ENCODE measurements around the gene ENTPD6.

Gene ENTPD6

DNA sequence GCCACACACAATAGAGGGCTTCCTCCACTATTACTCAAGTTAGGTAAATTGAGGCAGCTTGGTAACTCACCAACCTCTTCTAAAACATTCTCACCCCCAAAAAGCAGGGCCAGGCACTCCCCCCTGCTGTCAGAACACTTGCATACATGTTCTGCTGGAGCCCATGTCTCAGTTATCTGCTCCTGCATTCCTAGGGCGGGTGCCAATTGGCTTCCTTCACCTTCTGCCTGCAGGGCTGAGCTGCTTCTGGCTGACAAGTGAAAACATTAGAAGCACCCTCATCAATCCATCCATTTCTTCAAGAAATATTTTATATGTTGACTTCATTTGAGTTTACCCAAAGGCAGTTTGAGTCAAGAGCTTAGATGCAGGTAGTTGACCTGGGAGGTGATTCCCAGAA is 4.5 kb upstream of the ENTPD6 start:
- DNase-seq: no peak

DNA sequence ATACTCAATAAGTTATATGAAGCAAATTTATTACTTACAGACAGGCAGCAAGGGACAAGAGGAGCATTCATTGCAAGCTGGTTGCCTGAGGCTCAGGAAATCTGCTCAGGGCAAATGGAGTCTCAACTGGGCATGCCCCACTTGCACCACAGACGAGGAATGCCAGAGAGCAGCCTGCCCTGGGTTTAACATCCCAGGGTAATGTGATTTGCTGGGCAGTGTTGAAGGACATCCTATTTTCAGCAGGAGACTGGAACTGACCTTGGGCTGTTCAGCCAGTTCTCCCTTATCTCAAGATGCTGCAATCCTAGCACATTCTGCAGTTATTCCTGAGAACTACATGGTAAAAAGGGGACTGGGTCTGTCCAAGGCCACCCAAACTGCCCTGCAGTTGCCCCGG is 3.8 kb upstream of the ENTPD6 start:
- DNase-seq: no peak

DNA sequence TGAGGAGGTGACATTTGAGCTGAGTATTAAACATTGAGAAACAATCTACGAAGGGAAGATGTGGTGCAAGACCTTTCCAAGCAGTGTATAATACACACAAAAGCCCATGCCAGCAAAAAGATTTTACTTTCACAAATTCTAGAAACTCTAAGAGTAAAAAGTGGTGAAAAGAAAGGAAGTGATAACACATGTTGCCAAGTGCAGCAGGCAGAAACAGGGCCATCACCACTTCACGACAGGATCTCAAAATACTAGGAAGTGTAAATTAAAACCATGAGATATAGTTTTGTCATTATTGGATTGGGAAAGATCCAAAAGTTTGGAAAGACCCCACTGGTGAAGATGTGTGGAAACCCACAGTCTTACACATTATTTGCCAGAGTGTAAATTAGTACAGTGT is 1.7 kb upstream of the ENTPD6 start:
- DNase-seq: no peak

DNA sequence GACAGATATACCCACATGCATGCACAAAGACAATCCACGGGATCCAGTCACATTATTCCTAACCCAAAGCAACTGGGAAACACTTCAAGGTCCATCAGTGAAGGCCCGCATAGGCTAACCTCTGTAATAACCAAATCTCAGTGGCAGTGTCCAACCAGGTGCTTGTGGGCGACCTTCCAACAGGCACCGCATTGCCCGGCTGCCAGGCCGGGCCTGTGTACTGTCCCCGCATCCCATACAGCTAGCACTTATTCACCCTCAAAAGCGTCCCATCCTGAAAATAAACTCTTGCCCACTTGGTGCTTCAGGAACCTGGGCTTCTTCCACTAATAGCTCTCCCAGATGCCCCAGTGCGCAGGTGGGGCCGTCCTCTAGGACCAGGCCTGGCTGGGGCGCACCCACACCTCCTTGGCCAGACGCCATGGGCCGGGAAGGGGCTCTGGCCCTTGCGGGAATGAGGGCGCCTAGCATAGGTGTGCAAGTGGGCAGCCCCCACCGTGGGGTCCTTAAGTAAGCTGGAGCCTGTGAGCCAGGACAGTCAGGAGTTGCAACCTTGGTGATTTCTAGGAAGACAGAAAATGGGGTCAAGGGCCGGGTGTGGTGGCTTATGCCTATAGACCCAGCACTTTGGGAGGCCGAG is 1.1 kb upstream of the ENTPD6 start:
- DNase-seq: no peak

DNA sequence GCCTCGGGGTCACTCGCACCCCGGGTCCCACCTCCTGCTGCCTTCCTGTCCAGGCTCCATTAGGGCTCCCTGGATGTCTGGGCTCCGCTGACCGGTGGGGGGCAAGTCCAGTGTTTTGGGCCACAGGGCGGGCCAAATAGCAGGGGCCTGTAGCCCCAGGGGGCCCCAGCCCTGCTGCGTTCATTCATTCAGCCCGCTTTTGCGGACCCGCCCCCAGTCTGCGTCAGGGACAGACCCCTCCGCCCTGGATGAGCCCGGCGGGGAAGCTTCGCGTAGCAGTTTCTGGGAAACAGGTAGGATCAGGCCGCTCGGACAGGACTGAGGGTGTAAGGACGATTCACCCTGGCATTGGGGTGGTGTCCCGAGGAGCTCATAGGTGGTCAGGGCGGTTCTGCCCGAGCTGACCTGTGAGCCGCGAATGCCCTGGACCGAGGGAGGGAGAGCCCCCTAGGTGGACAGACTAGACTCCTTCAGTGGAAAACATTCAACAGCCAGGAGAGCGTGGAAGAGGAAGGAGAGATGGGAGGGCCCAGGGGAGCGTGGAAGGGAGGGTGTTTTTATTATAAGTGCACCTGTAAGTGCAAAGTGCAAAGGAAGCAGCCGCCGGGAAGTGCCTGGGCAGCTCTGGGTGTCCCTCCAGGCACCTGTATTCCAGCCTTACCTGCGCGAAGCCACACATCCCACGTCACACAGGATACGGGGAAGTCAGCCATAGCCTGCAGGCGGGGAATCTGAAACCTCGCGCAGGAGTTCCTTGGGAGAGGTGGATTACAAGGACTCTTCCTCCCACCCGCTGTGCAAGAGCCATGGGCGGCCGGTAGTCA is 662 bp downstream of the ENTPD6 start:
- no peak for DNase-seq

DNA sequence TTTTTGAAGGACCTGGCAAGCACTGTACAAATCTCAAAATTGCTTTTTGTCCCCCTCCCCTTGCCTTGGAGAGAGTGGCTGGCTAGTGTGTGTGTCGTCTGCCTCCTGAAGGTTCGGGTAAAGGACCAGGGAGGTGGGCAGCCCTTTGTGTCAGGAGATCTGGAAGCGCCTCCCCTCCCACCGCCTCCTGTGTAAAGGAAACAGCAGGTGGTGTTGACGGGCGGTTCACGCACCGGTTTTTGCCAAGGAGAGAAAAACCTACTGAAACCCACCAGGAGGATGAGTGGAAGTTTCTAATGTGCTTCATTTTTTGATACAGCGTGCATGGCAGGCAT is 1.2 kb downstream of the ENTPD6 start:
- DNase-seq: peak; percentile 8

DNA sequence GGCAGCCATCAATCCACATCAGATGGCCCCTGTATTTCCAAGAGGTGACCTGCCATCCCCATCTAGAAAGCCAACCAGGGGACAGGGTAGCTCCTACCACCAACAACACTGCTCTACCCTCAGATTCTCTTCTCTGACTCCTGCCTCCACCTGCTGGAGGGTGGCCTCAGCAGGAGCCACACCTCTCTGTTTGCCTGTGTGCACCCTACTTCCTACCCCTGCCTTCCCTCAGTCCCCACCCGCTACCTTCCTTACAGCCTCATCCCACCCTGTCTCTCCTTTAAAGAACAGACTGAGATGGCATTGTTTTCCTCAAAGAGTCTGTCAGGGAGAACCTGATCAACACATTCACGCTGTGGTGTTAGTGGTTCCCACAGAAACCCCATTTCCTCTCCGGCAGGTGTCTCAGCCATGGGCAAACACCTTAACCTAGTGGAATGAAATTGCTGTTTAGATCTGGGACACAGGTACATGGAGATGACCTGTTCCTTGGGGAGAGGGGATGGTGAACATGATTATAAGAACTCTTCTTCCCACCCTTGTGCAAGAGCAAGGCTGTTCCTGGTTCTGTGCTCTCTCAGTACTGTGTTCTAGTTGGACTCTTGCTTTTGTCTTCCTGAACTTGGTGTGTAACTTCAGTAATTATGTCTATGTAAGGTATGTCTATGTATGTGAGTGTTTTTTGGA is 1.8 kb downstream of the ENTPD6 start:
- peak; percentile 10 for DNase-seq

DNA sequence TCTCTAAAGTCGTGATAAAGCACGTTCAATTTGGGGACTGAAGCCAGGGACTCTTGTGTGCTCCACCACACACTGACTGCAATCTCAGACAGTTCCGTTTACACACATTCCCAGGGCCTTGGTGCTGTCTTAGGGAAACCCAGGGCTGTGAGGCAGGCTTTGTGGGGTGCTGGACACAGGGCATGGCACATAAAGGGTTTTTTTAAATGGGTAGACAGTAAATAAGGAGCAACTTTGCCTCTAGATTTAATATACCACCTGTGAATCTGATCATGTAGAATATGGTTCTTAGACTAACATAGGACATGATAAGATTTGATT is 2.3 kb downstream of the ENTPD6 start:
- DNase-seq: no peak

DNA sequence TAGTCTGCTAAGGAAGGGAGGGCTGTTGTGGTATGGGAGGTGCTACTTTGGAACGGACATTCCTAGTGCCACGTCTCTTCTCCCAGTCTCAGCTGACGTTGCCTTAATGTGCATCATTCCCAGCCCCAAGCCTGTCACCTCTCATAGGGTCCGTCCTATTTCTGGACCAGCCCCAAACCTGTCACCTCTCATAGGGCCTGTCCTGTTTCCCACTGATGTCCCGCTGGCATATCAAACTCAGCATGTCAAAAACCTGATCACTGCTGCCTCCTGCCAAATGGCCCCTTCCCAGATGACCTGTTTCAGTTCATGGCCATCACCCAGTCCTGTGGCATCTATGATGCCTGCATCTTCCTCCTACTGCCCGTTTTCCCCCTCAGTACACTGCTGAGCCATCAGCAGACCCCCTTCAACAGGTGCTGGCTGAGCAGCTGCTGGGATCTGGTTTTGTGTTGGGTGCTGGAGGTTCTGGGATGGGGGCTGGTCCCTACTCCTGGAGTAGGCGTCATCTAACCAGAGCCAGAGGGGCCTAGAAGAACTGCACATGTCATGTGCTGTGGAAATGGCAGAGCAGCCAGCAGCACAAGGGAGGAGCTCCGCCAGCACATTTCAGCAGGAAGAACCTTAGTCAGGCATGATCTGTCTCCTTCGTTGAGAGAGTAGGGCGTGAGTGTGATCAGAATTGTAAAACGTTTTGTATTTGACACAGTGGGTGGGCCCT is 3.3 kb downstream of the ENTPD6 start:
- DNase-seq: no peak

DNA sequence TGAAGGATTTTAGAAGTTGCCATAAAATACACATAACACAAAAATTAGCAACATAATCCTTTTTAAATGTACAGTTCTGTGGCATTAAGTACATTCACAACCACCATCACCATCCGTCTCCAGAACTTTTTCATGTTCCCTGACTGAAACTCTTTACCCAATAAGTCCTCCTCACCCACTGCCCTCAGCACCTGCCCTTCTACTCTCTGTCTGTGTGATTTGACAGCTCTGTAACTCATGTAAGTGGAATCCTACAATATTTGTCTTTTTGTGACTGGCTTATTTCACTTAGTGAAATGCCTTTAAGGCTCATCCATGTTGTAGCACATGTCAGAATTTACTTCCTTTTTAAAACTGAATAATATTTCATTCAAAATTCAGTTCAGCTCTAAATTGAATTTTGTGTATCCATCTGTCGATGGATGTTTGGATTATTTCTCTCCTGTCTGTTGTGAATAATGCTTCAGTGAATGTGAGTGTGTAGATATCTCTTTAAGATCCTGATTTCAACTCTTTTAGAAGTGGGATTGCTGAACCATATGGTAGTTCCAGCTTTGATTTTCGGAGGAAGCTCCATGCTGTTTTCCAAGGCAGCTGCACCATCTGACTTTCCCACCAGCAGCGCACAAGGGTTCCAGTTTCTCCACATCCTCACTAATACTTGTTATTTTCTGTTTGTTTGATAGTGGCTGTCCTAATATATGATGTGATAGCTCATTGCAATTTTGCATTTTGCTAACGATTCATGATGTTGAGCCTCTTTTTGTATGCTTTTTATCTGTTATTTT is 4.2 kb downstream of the ENTPD6 start:
- DNase-seq: no peak

DNA sequence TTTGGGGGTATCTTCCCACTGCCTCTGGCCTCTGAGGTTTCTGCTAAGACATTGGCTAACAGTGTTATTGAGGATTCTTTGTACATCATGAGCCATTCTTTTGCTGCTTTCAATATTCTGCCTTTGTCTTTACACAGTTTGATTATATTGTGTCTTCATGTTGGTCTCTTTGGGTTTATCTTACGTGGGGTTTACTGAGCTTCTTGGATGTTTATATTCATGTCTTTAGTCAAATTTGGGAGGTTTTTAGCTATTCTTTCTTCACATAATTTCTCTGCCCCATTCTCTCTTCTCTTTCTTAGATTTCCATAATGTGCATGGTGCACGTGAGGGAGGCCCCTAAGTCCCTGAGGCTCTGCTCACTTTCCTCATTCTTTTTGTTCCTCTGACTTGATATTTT is 7.6 kb downstream of the ENTPD6 start:
- DNase-seq: no peak

DNA sequence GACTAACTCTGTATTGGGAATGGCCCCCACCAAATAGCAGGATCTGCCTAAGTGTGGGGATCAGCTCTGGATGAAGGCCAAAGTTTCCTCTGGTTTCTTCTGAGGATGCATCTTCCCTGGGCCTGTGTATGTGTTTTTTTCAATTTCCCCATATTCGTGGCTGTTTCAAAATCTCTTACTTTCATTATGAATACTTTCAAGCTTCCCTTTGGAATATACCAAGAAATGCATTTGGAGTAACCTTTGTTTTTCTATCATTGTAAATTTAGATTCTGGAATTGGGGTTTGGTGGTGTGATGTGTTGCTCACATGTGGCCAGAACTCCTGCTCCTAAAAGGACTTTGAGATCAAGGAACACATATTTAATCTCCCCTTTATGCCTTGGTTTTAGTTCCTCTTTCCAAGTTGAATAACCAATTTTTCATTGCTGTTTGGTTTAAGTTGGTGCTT is 8.4 kb downstream of the ENTPD6 start:
- peak; percentile 46 for DNase-seq

DNA sequence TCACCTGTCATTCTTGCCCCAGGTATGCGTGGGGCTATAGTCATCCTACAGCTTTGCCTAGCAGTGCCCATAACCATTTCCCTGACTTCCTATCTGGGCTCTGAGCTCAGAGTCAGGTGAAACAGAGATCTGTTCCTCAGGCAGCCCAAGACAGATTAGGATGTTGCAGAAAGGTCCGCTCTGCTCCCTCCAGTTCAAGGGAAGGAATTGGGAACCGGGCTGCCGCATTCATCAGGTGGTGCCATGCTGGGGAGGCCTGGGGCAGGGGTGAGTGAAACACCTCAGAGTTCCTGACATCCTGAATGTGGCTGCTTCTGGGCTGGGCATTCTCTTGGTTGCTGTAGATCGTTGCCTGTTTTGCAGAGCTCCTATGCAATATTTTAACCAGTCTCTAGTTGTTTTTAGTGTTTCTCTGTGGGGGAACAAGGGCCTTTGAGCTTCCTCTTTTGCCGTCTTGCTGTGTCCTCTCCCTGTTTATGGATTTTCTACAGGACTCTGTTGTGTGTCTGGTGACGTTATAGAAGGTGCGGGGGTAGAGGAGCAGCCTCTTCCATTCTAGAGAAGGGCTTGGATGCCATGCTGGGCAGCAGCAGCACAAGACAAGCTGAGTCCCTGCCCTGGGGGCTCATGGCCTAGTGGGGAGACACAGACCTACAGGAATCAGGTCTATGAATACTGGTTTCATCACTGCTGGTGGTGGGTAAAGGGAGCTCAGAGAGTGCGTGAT is 9.2 kb downstream of the ENTPD6 start:
- DNase-seq: peak; percentile 37

DNA sequence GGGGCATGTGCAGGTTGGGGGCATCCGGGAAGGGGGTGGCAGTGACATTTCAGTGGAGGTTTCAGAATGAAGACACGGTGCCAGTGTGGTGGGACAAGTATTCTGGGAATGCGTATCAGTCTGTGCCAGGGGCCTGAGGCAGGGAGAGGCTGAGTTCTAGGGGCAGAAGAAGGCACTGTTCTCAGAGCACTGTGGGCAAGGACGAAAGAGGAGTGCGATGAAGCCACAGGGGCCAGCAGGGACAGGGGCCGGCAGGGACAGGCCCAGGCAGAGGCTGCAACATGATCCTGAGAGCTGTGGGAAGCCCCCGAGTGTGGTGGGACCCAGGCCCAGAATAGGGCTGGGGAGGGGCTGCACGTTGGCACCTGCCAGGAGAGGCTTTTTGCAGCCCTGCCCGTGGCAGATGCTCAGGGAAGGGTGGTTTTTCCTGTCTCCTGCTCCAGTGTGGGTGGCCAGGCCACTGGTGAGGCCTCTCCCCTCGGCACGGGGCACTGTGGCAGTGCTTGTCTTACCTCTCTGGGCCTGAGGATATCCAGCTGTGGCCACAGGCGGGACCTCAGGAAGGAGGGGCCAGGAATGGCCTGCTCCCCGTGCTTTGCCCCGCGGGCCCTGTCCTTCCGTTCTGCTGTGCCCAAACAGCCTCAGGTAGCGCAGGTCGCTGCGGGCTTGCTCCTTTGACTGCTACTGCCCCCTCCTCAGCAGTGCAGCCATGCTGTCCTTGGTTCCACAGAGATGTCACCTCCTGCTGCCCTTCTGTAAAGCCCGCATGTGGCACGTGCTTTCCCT is 10.0 kb downstream of the ENTPD6 start:
- no peak for DNase-seq

DNA sequence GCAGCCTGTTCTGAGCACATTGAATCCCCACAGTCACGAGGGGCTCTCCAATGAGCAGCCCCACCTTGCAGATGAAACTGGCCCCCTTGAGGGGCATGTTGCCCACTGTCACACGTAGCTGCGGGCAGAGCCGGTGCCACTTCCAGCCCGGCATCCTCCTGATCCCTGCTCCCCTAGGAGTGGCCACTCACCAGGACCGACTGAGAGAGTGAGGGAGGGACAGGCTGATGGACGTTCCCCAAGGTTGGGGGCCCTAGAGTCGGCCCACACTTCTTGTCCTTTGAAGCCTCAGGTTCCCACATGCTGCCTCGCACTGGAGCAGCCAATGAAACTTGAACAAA is 10.5 kb downstream of the ENTPD6 start:
- no peak for DNase-seq

DNA sequence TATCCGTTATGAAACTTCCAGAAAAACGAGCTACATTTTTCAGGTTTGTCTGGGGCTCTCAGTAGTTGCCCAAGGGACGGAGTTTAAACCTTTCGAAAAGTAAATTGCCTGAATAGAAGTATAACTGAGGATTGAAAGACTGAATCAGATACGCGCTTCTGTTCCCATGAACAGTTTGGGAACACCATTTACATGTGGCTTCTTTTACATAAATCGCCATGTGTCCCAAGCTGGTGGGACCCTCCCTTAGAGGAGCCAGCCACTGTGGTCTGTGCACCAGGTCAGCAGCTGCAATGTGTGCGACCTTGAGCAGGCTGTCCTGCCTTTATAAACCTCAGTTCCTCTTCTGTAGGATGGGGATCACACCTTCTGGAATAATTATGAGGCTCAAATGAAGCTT is 11.0 kb downstream of the ENTPD6 start:
- DNase-seq: no peak

DNA sequence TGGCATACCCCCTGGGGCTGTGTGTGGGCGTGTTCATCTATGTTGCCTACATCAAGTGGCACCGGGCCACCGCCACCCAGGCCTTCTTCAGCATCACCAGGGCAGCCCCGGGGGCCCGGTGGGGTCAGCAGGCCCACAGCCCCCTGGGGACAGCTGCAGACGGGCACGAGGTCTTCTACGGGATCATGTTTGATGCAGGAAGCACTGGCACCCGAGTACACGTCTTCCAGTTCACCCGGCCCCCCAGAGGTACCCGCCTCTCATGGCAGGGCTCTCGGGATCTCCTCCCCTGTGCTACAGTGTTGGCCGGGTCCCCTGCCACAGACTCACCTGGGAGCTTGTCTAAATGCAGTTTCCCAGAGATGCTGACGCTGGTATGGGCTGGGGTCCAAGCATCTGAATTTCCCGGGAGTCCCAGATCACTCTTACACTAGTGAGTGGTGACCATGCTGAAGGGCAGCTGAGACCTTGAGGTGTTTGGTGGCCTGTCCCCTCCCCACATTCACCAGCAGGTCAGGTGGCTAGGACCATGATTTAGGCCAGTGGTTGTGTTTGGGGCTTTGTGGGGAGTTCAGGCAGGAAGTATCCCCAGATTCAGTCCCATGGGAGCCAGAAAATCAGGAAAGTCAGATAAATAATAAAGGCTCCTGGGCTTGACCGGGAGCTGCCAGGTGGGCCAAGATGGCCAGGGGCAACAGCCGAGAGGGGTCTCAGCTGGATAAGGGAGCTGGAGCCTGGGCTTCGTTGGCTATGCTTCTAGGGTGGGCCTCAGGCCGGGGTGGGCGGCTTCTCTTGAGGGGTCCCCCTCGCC is 11.8 kb downstream of the ENTPD6 start:
- no peak for DNase-seq

DNA sequence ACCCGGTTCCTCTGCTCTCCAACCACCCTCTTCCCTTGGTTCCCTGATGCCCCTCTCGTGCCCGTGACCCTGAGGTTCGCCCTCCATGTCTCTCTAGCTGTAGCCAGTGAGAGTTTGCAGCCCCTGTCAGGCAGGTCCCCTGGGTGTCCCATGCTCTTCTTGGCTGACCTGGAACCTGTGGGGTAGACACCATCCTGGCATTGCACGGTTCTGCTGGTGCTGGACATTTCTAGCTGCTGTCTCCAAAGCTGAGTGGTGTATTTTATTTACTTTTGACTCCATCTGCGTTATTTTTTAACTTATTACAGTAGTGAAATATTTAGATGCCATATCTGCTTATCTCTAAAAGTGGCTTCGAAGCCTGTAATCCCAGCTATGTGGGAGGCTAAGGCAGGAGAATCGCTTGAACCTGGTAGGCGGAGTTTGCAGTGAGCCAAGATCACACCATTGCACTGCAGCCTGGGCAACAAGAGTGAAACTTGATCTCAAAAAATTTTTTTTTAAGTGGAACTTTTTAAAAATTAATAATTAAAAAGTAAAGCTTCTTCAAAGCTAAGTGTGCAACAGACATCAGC is 12.5 kb downstream of the ENTPD6 start:
- DNase-seq: no peak

DNA sequence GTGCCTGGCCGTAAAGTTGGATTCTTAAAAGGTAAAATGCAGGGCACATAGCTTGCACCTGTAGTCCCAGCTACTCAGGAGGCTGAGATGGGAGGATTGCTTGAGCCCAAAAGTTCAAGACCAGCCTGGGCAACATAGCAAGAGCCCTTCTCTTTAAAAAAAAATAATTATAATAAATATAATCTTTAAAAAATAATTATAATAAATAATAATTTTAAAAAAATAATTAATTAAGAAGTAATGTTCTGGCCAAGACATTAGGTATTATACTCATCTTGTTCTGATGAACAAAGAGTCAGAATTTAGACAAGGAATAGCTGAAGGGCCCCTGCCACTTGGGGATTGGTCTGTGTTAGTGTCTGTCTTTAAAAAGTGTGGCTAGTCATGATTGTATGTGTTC is 13.9 kb downstream of the ENTPD6 start:
- DNase-seq: no peak

DNA sequence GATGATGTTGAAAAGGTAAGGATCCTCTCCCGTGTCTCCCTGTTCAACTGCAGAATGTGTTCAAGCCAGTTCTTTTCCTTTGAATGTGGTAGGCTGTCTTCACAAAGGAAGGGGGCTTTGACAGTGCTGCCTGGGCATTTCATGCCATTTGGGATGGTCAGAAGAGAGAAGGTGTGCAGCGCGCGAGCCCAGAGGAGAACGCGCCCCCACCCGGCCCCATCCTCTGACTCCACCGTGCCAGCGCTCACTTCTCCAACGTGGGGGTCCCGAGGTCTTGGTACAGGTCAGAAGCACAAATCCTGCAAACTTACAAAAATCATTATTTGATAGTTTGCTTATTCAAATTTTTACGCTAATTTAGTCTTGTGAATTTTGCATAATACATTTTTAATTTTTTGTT is 14.4 kb downstream of the ENTPD6 start:
- DNase-seq: no peak

Measured in hematopoietic multipotent progenitor cell treated with erythropoietin and hydrocortisone succinate and interleukin-3 and kit ligand, for 4 days (in vitro differentiated cells).